Tibial nerve (tissue), 4 donors: ENCODE data around the gene GRID1. TPM values are rescaled to one million over a fixed set of nuclear protein-coding genes. Genes with fewer than 3 reads are reported as not detected.

Experiments used
- DNase-seq, 2 donors: peaks; one replicate each; pipeline ENCODE4 v3.0.0-alpha.2; 2019; ENCODE audit warnings: low spot score in 2 of 2
- H3K27ac ChIP-seq, 4 donors: fragments of 200-600 bp; sonication (generic) in 3 of 4; one replicate each; pipeline ENCODE4 v1.5.1; 2017 to 2019; ENCODE audit warnings: mild to moderate bottlenecking in 1 of 4
- H3K27me3 ChIP-seq, 2 donors: fragments of 200-600 bp; sonication (generic) in 1 of 2; one replicate each; pipeline versions ENCODE4 v1.5.1 to v1.6.0; 2017 to 2019
- H3K36me3 ChIP-seq, 3 donors: fragments of 200-600 bp; sonication (generic); one replicate each; pipeline ENCODE4 v1.5.1; 2018 to 2019
- H3K4me1 ChIP-seq, 4 donors: fragments of 200-600 bp; sonication (generic) in 3 of 4; one replicate each; pipeline ENCODE4 v1.5.1; 2017 to 2019
- H3K4me3 ChIP-seq, 4 donors: fragments of 200-600 bp; sonication (generic) in 3 of 4; one replicate each; pipeline ENCODE4 v1.5.1; 2017 to 2019; ENCODE audit warnings: mild to moderate bottlenecking in 1 of 4, moderate library complexity in 1 of 4
- H3K9me3 ChIP-seq, 4 donors: fragments of 200-600 bp; sonication (generic) in 3 of 4; one replicate each; pipeline ENCODE4 v1.5.1; 2017 to 2019
- EP300 ChIP-seq, 2 donors: sonication (generic); formaldehyde crosslinking; IDR thresholded peaks; one replicate each; pipeline ENCODE4 v1.6.1; 2017; ENCODE audit warnings: antibody characterized with exemption in 2 of 2, mild to moderate bottlenecking in 1 of 2
- POLR2A ChIP-seq, 2 donors: fragments of 450-650 bp; IDR thresholded peaks; one replicate each; pipeline ENCODE4 v1.6.1; 2017; ENCODE audit warnings: antibody characterized with exemption in 2 of 2, mild to moderate bottlenecking in 2 of 2, moderate library complexity in 2 of 2
- WGBS, 2 donors: methylation state at CpG; one replicate each; pipeline ENCODE4 v1.1.5; 2018; 5-methylcytosine and 5-hydroxymethylcytosine counted together
- total RNA-seq, 4 donors: library from RNA; depleted of rRNA; stranded (reverse); fragments of >200 nt; gene quantifications; one replicate each; pipeline ENCODE4 v1.1.0, GENCODE V29; 2016
- TF ChIP-seq, protein P1 (sequence below), 5 experiments: fragments of 200-600 bp in 3 of 5; fragments of 450-650 bp in 2 of 5; sonication (generic) in 3 of 5; IDR thresholded peaks; one replicate each; pipeline ENCODE4 v1.5.1; 2016 to 2019; ENCODE audit warnings: antibody characterized with exemption in 5 of 5, mild to moderate bottlenecking in 3 of 5, moderate library complexity in 2 of 5

The GRID1 gene
- total RNA-seq, 4 donors from 2014 or later, result 7.7 to 16.3 (median 10.5) TPM

DNA sequence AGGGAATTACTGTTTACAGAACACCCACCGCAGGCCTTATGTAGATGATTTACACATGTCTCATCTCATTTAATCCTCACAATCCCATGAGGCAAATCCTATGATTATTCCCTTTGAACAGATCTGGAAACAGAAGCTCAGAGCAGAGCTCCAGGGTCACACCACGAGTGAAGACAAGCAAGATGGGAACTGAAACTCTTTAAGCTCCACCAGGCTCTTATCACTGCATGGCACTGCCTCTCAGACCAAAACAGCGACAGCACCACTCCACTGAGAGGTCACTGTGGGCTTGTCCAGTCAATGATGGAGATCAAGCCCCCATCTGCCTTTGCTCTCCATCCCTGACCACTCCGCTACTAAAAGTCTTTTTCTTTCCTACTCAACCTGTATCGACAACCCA lies 5.9 kb downstream of the GRID1 start:
- 74 to 76% methylated on average over 5 of the region's 5 CpGs for WGBS, 2 donors
- H3K27me3 ChIP-seq, result peaks cover 0 to 29% of the 10 kb centered on the region in 2 donors
- no peaks in the 10 kb centered on the region for H3K36me3 ChIP-seq
- no peak overlapping the region for H3K4me3 ChIP-seq
- no peak overlapping the region for H3K27ac ChIP-seq
- TF ChIP-seq POLR2A (IDR thresholded peaks at IDR 0.05), result no peak
- TF ChIP-seq EP300 (IDR thresholded peaks at IDR 0.05), result no peak
- TF ChIP-seq, protein P1, sequence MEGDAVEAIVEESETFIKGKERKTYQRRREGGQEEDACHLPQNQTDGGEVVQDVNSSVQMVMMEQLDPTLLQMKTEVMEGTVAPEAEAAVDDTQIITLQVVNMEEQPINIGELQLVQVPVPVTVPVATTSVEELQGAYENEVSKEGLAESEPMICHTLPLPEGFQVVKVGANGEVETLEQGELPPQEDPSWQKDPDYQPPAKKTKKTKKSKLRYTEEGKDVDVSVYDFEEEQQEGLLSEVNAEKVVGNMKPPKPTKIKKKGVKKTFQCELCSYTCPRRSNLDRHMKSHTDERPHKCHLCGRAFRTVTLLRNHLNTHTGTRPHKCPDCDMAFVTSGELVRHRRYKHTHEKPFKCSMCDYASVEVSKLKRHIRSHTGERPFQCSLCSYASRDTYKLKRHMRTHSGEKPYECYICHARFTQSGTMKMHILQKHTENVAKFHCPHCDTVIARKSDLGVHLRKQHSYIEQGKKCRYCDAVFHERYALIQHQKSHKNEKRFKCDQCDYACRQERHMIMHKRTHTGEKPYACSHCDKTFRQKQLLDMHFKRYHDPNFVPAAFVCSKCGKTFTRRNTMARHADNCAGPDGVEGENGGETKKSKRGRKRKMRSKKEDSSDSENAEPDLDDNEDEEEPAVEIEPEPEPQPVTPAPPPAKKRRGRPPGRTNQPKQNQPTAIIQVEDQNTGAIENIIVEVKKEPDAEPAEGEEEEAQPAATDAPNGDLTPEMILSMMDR (IDR thresholded peaks at IDR 0.05), result no peak
- H3K9me3 ChIP-seq, result no peaks in the 10 kb centered on the region
- peaks cover 0 to 51% (median 2%) of the 10 kb centered on the region in 4 donors for H3K4me1 ChIP-seq
- DNase-seq, result no peak

DNA sequence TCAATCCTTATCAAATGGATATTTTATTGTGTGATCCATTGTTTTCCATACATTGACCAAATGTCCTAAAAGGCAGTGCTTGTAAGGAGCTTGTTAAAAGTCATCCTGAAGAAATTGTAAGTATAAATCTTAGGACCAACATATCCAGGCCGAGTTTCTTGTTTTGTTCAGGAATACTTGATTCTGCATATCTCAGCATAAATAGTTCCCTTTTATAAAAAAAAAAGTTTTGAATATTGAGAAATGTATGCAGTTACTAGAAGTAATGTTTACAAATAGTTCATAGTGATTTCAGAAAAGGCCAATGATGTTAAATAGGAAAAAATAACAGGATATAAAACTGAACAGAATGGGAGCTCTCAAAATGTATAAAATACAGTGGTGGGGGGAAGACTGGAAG lies 6.6 kb downstream of the GRID1 start:
- WGBS, 2 donors, result 33 to 45% methylated on average over 1 of the region's 1 CpG
- peaks cover 0 to 22% of the 10 kb centered on the region in 2 donors for H3K27me3 ChIP-seq
- no peak overlapping the region for H3K4me3 ChIP-seq
- H3K27ac ChIP-seq, result no peak overlapping the region
- no peaks in the 10 kb centered on the region for H3K9me3 ChIP-seq
- H3K4me1 ChIP-seq, result peaks cover 0 to 51% (median 2%) of the 10 kb centered on the region in 4 donors
- TF ChIP-seq POLR2A (IDR thresholded peaks at IDR 0.05) (no peak), EP300 (IDR thresholded peaks at IDR 0.05) (no peak)
- TF ChIP-seq, protein P1 (IDR thresholded peaks at IDR 0.05), result no peak
- no peak for DNase-seq
- no peaks in the 10 kb centered on the region for H3K36me3 ChIP-seq

GRCh38 chr10:86359111-86359510 lies 7.5 kb downstream of the GRID1 start:
- Histone ChIP-seq H3K27me3 (peaks cover 0 to 14% of the 10 kb centered on the region in 2 donors), H3K27ac (no peak overlapping the region), H3K4me1 (peaks cover 0 to 49% (median 2%) of the 10 kb centered on the region in 4 donors), H3K9me3 (no peaks in the 10 kb centered on the region), H3K4me3 (no peak overlapping the region), H3K36me3 (no peaks in the 10 kb centered on the region)
- DNase-seq, result no peak
- 92 to 96% methylated on average over 7 of the region's 7 CpGs for WGBS, 2 donors
- TF ChIP-seq, protein P1 (IDR thresholded peaks at IDR 0.05), result no peak
- TF ChIP-seq EP300 (IDR thresholded peaks at IDR 0.05) (no peak), POLR2A (IDR thresholded peaks at IDR 0.05) (no peak)

GRCh38 chr10:86357676-86358075 lies 8.9 kb downstream of the GRID1 start:
- DNase-seq, result no peak
- no peaks in the 10 kb centered on the region for H3K36me3 ChIP-seq
- TF ChIP-seq, protein P1 (IDR thresholded peaks at IDR 0.05), result no peak
- TF ChIP-seq POLR2A (IDR thresholded peaks at IDR 0.05), result no peak
- WGBS, 2 donors, result 81 to 88% methylated on average over 9 of the region's 9 CpGs
- peaks cover 0 to 2% (median 0%) of the 10 kb centered on the region in 4 donors for H3K9me3 ChIP-seq
- no peak overlapping the region for H3K27ac ChIP-seq
- H3K4me1 ChIP-seq, result peaks cover 0 to 36% (median 0%) of the 10 kb centered on the region in 4 donors
- no peak overlapping the region for H3K4me3 ChIP-seq
- no peaks in the 10 kb centered on the region for H3K27me3 ChIP-seq

GRCh38 chr10:86357041-86357440 lies 9.6 kb downstream of the GRID1 start:
- Histone ChIP-seq H3K9me3 (peaks cover 0 to 9% (median 0%) of the 10 kb centered on the region in 4 donors), H3K4me3 (no peak overlapping the region), H3K27ac (no peak overlapping the region), H3K36me3 (no peaks in the 10 kb centered on the region), H3K27me3 (no peaks in the 10 kb centered on the region), H3K4me1 (peaks cover 0 to 36% (median 0%) of the 10 kb centered on the region in 4 donors)
- DNase-seq, result no peak
- WGBS, 2 donors, result 76 to 92% methylated on average over 2 of the region's 2 CpGs
- TF ChIP-seq, protein P1 (IDR thresholded peaks at IDR 0.05), result no peak
- TF ChIP-seq POLR2A (IDR thresholded peaks at IDR 0.05) (no peak), EP300 (IDR thresholded peaks at IDR 0.05) (no peak)
